HepG2 (cell line): ENCODE data around the gene DNPEP. TPM values are rescaled to one million over a fixed set of nuclear protein-coding genes. Genes with fewer than 3 reads are reported as not detected.

Experiments
- ATAC-seq: fragments of 200-7000 bp; cut with Tn5 transposase; 3 replicates; pipeline ENCODE4 v1.9.1; 2020; ENCODE audit warnings: mild to moderate bottlenecking, moderate library complexity
- BruUV-seq: library from RNA; stranded (reverse); fragments of 400-500 nt; replicated peaks from 2 replicates; lab custom pipeline; 2021; lab: Mats Ljungman, UMichigan
- CTCF ChIA-PET: fragments of 300-600 bp; formaldehyde crosslinking; extraction: SDS; loops from one replicate; lab custom pipeline; 2021; ENCODE audit warnings: low total read pairs, inconsistent platforms, low intra/inter-chr PET ratio; lab: Yijun Ruan, JAX
- POLR2A ChIA-PET: fragments of 350-600 bp; sonication (Branson Sonifier 250); formaldehyde crosslinking; loops from one replicate; lab custom pipeline; 2020; ENCODE audit warnings: antibody characterized with exemption, inconsistent platforms; lab: Yijun Ruan, JAX
- DNase-seq: peaks from one replicate; pipeline ENCODE4 v3.0.0-alpha.2; 2015; ENCODE audit warnings: low spot score
- FAIRE-seq: peaks from 3 replicates; lab custom pipeline; 2011; peaks lifted over from hg19 to GRCh38; lab: Jason Lieb, UNC
- H2AFZ ChIP-seq: one replicate; pipeline ENCODE4 v1.6.1; 2011; ENCODE audit warnings: low read length, inconsistent platforms
- H3K27ac ChIP-seq: fragments of 300-600 bp; 3 replicates; pipeline ENCODE4 v1.8.0; 2011; ENCODE audit warnings: mixed run types, mild to moderate bottlenecking, mixed read lengths, low read length, inconsistent platforms; ENCODE audit not compliant: insufficient read depth; ENCODE audit errors: extremely low read length
- H3K27me3 ChIP-seq, 2 experiments: fragments of 200-600 bp in 1 of 2; 2 replicates in 1 of 2; 3 replicates in 1 of 2; pipeline versions ENCODE4 v1.6.0 to v1.8.0; 2011; ENCODE audit warnings: low read length in 2 of 2, mild to moderate bottlenecking in 2 of 2, moderate library complexity in 2 of 2, inconsistent platforms in 1 of 2; ENCODE audit not compliant: insufficient read depth in 2 of 2, control insufficient read depth in 1 of 2
- H3K36me3 ChIP-seq, 2 experiments: fragments of 200-600 bp in 1 of 2; replicated peaks in 1 of 2; 2 replicates in 1 of 2; 3 replicates in 1 of 2; pipeline versions ENCODE4 v1.5.1 to v1.8.0; 2011; ENCODE audit warnings: low read length in 2 of 2, inconsistent platforms in 1 of 2; ENCODE audit not compliant: insufficient read depth in 2 of 2, control insufficient read depth in 1 of 2
- H3K4me1 ChIP-seq: 2 replicates; pipeline ENCODE4 v1.5.1; 2012; ENCODE audit warnings: low read length, inconsistent platforms; ENCODE audit not compliant: insufficient read depth
- H3K4me2 ChIP-seq: 2 replicates; pipeline ENCODE4 v1.6.0; 2011; ENCODE audit warnings: low read depth, low read length, inconsistent platforms
- H3K4me3 ChIP-seq, 3 experiments: fragments of 200-600 bp in 1 of 3; sonication (generic), shearing (Covaris generic) in 1 of 3; replicated peaks in 1 of 3; 2 replicates each; pipeline ENCODE4 v1.5.1; 2011 to 2016; ENCODE audit warnings: low read length in 3 of 3, inconsistent platforms in 2 of 3, low read depth in 2 of 3, mild to moderate bottlenecking in 2 of 3, control low read depth in 1 of 3, mixed read lengths in 1 of 3; ENCODE audit not compliant: insufficient read depth in 1 of 3
- H3K79me2 ChIP-seq: one replicate; pipeline ENCODE4 v1.6.1; 2011; ENCODE audit warnings: low read length, inconsistent platforms; ENCODE audit not compliant: insufficient read depth
- H3K9ac ChIP-seq: 2 replicates; pipeline ENCODE4 v1.6.0; 2011; ENCODE audit warnings: mild to moderate bottlenecking, low read depth, low read length, inconsistent platforms; ENCODE audit not compliant: insufficient read depth
- H3K9me3 ChIP-seq: 2 replicates; pipeline ENCODE4 v1.5.1; 2012; ENCODE audit warnings: mild to moderate bottlenecking, low read length
- H4K20me1 ChIP-seq: 2 replicates; pipeline ENCODE4 v1.6.0; 2011; ENCODE audit warnings: inconsistent platforms, mild to moderate bottlenecking, low read length, moderate library complexity; ENCODE audit not compliant: insufficient read depth
- ARID5B ChIP-seq: IDR thresholded peaks from 2 replicates; pipeline ENCODE4 v1.4.0; 2020; ENCODE audit warnings: mild to moderate bottlenecking, missing genetic modification reagents
- NAIF1 ChIP-seq: sonication (generic); formaldehyde crosslinking; IDR thresholded peaks from 2 replicates; pipeline ENCODE4 v1.5.0; 2020; ENCODE audit warnings: mild to moderate bottlenecking, missing genetic modification reagents, borderline replicate concordance
- RFX3 ChIP-seq: IDR thresholded peaks from 2 replicates; pipeline ENCODE4 v1.6.1; 2016; ENCODE audit warnings: missing biosample characterization, missing genetic modification reagents
- SIX1 ChIP-seq: sonication (generic); formaldehyde crosslinking; IDR thresholded peaks from 2 replicates; pipeline ENCODE4 v1.4.0; 2020; ENCODE audit warnings: missing genetic modification reagents, borderline replicate concordance
- ZBTB25 ChIP-seq: IDR thresholded peaks from 2 replicates; pipeline ENCODE4 v1.6.1; 2018; ENCODE audit warnings: missing genetic modification reagents
- ZFP36L2 ChIP-seq: sonication (generic); formaldehyde crosslinking; IDR thresholded peaks from 2 replicates; pipeline ENCODE4 v1.4.0; 2020; ENCODE audit warnings: missing genetic modification reagents
- ZNF18 ChIP-seq: sonication (generic); formaldehyde crosslinking; IDR thresholded peaks from 2 replicates; pipeline ENCODE4 v1.8.0; 2022; ENCODE audit warnings: mild to moderate bottlenecking, missing genetic modification reagents; ENCODE audit not compliant: insufficient replicate concordance
- ZNF256 ChIP-seq: sonication (generic); formaldehyde crosslinking; conservative IDR thresholded peaks from 2 replicates; pipeline ENCODE4 v1.4.0; 2020; ENCODE audit warnings: missing genetic modification reagents
- ZNF609 ChIP-seq: sonication (generic); formaldehyde crosslinking; IDR thresholded peaks from 2 replicates; pipeline ENCODE4 v1.4.0; 2020; ENCODE audit warnings: mild to moderate bottlenecking, missing genetic modification reagents, borderline replicate concordance
- WGBS: methylation state at CpG from one replicate; pipeline ENCODE4 v1.1.6; 2017; ENCODE audit warnings: low lambda C conversion rate; 5-methylcytosine and 5-hydroxymethylcytosine counted together
- in situ Hi-C: cut with HindIII; loops from 2 replicates; pipeline ENCODE4 v1.10.0; 2017; ENCODE audit warnings: low pct_unique_long_range_greater_than_20kb; ENCODE audit not compliant: extremely low pct_ligation_motif_present
- intact Hi-C: fragments of 100-400 bp; cut with micrococcal nuclease; formaldehyde crosslinking; loops from one replicate; pipeline ENCODE4 v1.10.0; 2022; ENCODE audit not compliant: unreplicated experiment
- polyA plus RNA-seq, 8 experiments: library from polyadenylated mRNA; depleted of rRNA in 3 of 8; stranded (reverse) in 7 of 8; unstranded in 1 of 8; fragments of >200 nt; fragmentation: Illumina TruSeq in 4 of 8; extraction: Trizol in 4 of 8; gene quantifications; 2 replicates each; pipeline versions ENCODE4 v1.2.1 to v1.2.3, GENCODE V29; 2011 to 2016; ENCODE audit warnings: low read depth in 4 of 8, missing spikeins in 1 of 8, mixed read lengths in 1 of 8; ENCODE audit not compliant: insufficient read depth in 1 of 8
- total RNA-seq, 5 experiments: library from RNA; depleted of rRNA; stranded (reverse); fragments of >200 nt; fragmentation: Illumina TruSeq; extraction: Trizol; gene quantifications; 2 replicates each; pipeline ENCODE4 v1.2.3, GENCODE V29; 2016; ENCODE audit warnings: low read depth in 1 of 5

DNPEP gene
- total and polyA plus RNA-seq, 2 of the 13 experiments (the other 11 are each of a cell fraction or from before 2014, with no cell fraction given), result 104 to 109 TPM

- Histone ChIP-seq H2AFZ (no peak overlapping the region), H3K4me2 (no peak overlapping the region), H3K27ac (no peak overlapping the region), H4K20me1 (no peaks in the 10 kb centered on the region), H3K4me1 (no peaks in the 10 kb centered on the region), H3K79me2 (no peaks in the 10 kb centered on the region), H3K27me3 (peaks cover 6 to 68% of the 10 kb centered on the region in 2 experiments), H3K4me3 (no peak overlapping the region), H3K9ac (no peak overlapping the region), H3K9me3 (no peaks in the 10 kb centered on the region), H3K36me3 (no peaks in the 10 kb centered on the region)
- in situ Hi-C loops, result no loop called here
- intact Hi-C loops, result no loop called here
- FAIRE-seq, result no peak
- TF ChIP-seq SIX1, result no peak
- no peak for TF ChIP-seq RFX3 (CRISPR knock-in tag)
- TF ChIP-seq ZNF256, result no peak
- TF ChIP-seq ZNF609 (CRISPR knock-in tag), result no peak
- TF ChIP-seq ZNF18, result no peak
- no peak for TF ChIP-seq ARID5B (CRISPR knock-in tag)
- TF ChIP-seq ZFP36L2 (CRISPR knock-in tag), result no peak
- no peak for TF ChIP-seq ZBTB25 (CRISPR knock-in tag)
- no peak for TF ChIP-seq NAIF1
- 2% methylated on average over 3 of the region's 4 CpGs for WGBS
- ATAC-seq, result no peak
- BruUV-seq, result no TSS peak
- ChIA-PET CTCF (no interaction called here), POLR2A (no interaction called here)
- no peak for DNase-seq
These were observed 33.1 kb downstream of the DNPEP start for GRCh38 chr2:219354582-219354981.
